ENCODE results near the gene SFXN3. TPM values are rescaled to one million over a fixed set of nuclear protein-coding genes. Genes with fewer than 3 reads are reported as not detected.

Gene SFXN3
- total RNA-seq, 1 experiment from 2014 or later, result 2.8 TPM

DNA sequence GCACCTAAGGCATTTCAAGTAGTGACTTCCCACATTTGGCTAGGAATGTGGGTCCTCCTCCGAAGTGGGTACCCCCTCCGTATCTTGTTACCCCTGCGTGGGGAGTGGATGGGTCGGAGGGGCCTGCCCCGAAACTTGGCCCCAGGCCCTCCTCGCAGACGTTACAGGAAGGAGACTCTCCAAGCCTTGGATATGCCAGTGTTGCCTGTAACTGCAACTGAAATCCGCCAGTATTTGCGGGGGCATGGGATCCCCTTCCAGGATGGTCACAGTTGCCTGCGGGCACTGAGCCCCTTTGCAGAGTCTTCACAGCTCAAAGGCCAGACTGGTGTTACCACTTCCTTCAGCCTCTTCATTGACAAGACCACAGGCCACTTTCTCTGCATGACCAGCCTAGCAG is 42.9 kb upstream of the SFXN3 start:
- Histone ChIP-seq H4K91ac (ENCODE audit: insufficient read length, low read depth, low read length) (no peak overlapping the region), H3T11ph (ENCODE audit: low read length) (no peak overlapping the region), H3K27ac (ENCODE audit: insufficient read length, low read depth, low read length) (no peak overlapping the region), H3K9me3 (ENCODE audit: control insufficient read depth, low read depth, low read length) (no peaks in the 10 kb centered on the region), H3K56ac (ENCODE audit: insufficient read length, low read depth, low read length) (no peak overlapping the region), H3K23me2 (ENCODE audit: insufficient read length, low read depth, low read length, poor library complexity, severe bottlenecking) (peaks cover 8% of the 10 kb centered on the region), H4K8ac (replicated peaks; ENCODE audit: insufficient read length, low read depth, low read length) (no peak overlapping the region), H2BK20ac (ENCODE audit: low read depth, low read length, poor library complexity, severe bottlenecking) (no peak overlapping the region), H3K4ac (ENCODE audit: low read depth, low read length) (no peak overlapping the region), H2BK12ac (ENCODE audit: insufficient read length, low read depth, low read length) (no peak overlapping the region), H3K79me2 (ENCODE audit: insufficient read depth, low read length) (peaks cover 17% of the 10 kb centered on the region; the same call in 1 of the 2 replicates), H2AK5ac (ENCODE audit: insufficient read length, low read length) (no peak overlapping the region), H3K23ac (ENCODE audit: insufficient read length, low read depth, low read length) (no peak overlapping the region), H2BK15ac (ENCODE audit: low read depth, low read length) (no peak overlapping the region), H3K14ac (ENCODE audit: insufficient read depth, low read length) (no peak overlapping the region; the same call in 1 of the 2 replicates), H2BK5ac (ENCODE audit: insufficient read length, low read length) (no peak overlapping the region), H3K79me1 (ENCODE audit: insufficient read depth, low read depth, low read length, poor library complexity, severe bottlenecking) (peaks cover 14% of the 10 kb centered on the region), H4K20me1 (ENCODE audit: control insufficient read depth, insufficient read depth, insufficient read length) (no peaks in the 10 kb centered on the region), H2BK120ac (ENCODE audit: low read depth, low read length, poor library complexity, severe bottlenecking) (no peak overlapping the region), H3K9ac (ENCODE audit: extremely low read depth, insufficient read length, low read length) (peak overlapping the region; percentile 84), H4K5ac (ENCODE audit: insufficient read length, low read depth, low read length) (no peak overlapping the region), H3K18ac (ENCODE audit: insufficient read length, low read depth, low read length) (no peak overlapping the region), H3K4me1 (ENCODE audit: insufficient read depth, low read length) (no peaks in the 10 kb centered on the region; the same call in 1 of the 2 replicates), H2AFZ (ENCODE audit: low read length) (no peak overlapping the region), H3K4me2 (ENCODE audit: insufficient read depth, insufficient read length, low read length) (peak overlapping the region; percentile 94), H3K27me3 (ENCODE audit: insufficient read depth, low read length) (no peaks in the 10 kb centered on the region)
- H3K4me3 Mint-ChIP-seq, result peak overlapping the region; percentile 96 to 98
- no peak overlapping the region; a peak in 1 of 7 replicates for H3K27ac Mint-ChIP-seq
- TF ChIP-seq, protein P1, sequence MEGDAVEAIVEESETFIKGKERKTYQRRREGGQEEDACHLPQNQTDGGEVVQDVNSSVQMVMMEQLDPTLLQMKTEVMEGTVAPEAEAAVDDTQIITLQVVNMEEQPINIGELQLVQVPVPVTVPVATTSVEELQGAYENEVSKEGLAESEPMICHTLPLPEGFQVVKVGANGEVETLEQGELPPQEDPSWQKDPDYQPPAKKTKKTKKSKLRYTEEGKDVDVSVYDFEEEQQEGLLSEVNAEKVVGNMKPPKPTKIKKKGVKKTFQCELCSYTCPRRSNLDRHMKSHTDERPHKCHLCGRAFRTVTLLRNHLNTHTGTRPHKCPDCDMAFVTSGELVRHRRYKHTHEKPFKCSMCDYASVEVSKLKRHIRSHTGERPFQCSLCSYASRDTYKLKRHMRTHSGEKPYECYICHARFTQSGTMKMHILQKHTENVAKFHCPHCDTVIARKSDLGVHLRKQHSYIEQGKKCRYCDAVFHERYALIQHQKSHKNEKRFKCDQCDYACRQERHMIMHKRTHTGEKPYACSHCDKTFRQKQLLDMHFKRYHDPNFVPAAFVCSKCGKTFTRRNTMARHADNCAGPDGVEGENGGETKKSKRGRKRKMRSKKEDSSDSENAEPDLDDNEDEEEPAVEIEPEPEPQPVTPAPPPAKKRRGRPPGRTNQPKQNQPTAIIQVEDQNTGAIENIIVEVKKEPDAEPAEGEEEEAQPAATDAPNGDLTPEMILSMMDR (conservative IDR thresholded peaks at IDR 0.05), result no peak
- H3K27me3 Mint-ChIP-seq (ENCODE audit: low read depth), result no peaks in the 10 kb centered on the region
- H3K9me3 Mint-ChIP-seq, result peaks cover 0 to 2% of the 10 kb centered on the region in 2 experiments; a peak in 3 of 5 replicates
- whole genome bisulfite sequencing (ENCODE audit: extremely low coverage, insufficient read length, low lambda C conversion rate), result no CpG with 5 or more reads among the region's 10 CpGs
- H3K4me1 Mint-ChIP-seq, result peaks cover 9 to 16% of the 10 kb centered on the region in 2 experiments
- H3K36me3 Mint-ChIP-seq (ENCODE audit: insufficient read depth in 1 of 3, low read depth in 3 of 3), result peaks cover 33 to 47% (median 46%) of the 10 kb centered on the region in 3 experiments; a peak in 6 of 7 replicates
- DNase-seq, result no peak

Measured in H9 (cell line).